Subcutaneous adipose tissue (tissue), 4 donors: ENCODE measurements around the gene SCN1B. TPM values are rescaled to one million over a fixed set of nuclear protein-coding genes. Genes with fewer than 3 reads are reported as not detected.

Experiments
- CTCF ChIP-seq: fragments of 450-650 bp; IDR thresholded peaks from one replicate; pipeline ENCODE4 v1.5.1; 2016; ENCODE audit warnings: low read depth, mild to moderate bottlenecking, control low read depth, antibody characterized with exemption, moderate library complexity
- total RNA-seq, 4 donors: library from RNA; depleted of rRNA; stranded (reverse); fragments of >200 nt; gene quantifications; one replicate each; pipeline ENCODE4 v1.1.0, GENCODE V29; 2016

SCN1B gene
- total RNA-seq, 4 donors from 2014 or later, result 8.5 to 18.1 (median 9.6) TPM

GRCh38 chr19:35033067-35034004 lies 3.1 kb downstream of the SCN1B start:
- no peak for TF ChIP-seq CTCF

GRCh38 chr19:35034005-35034502 lies 3.8 kb downstream of the SCN1B start:
- TF ChIP-seq CTCF, result no peak

- no peak for TF ChIP-seq CTCF
Observed at GRCh38 chr19:35034588-35035382, 4.5 kb downstream of the SCN1B start.

GRCh38 chr19:35037716-35038622 lies 7.7 kb downstream of the SCN1B start:
- TF ChIP-seq CTCF, result no peak

GRCh38 chr19:35038623-35039512 lies 8.6 kb downstream of the SCN1B start:
- no peak for TF ChIP-seq CTCF
